HG03103 (cell line): ENCODE measurements around the gene FLACC1.

Experiments used
- ATAC-seq: cut with Tn5 transposase; IDR thresholded peaks from one replicate; pipeline ENCODE4 v1.9.1; 2021; ENCODE audit warnings: low read depth; ENCODE audit not compliant: unreplicated experiment

FLACC1 gene

GRCh38 chr2:201280191-201281040 is 76.7 kb downstream of the FLACC1 start:
- ATAC-seq: no peak

GRCh38 chr2:201279079-201279478 is 78.1 kb downstream of the FLACC1 start:
- ATAC-seq: no peak

- no peak for ATAC-seq
Observed at GRCh38 chr2:201276511-201276910, 80.6 kb downstream of the FLACC1 start.

- ATAC-seq: no peak
Observed at GRCh38 chr2:201275990-201276389, 81.2 kb downstream of the FLACC1 start.

- ATAC-seq: no peak
Observed at GRCh38 chr2:201275069-201275468, 82.1 kb downstream of the FLACC1 start.

- ATAC-seq: no peak
Observed at GRCh38 chr2:201273330-201273983, 83.7 kb downstream of the FLACC1 start.

- no peak for ATAC-seq
Observed at GRCh38 chr2:201271917-201272316, 85.2 kb downstream of the FLACC1 start.

- ATAC-seq: no peak
Observed at GRCh38 chr2:201270293-201271001, 86.7 kb downstream of the FLACC1 start.

- ATAC-seq: no peak
Observed at GRCh38 chr2:201269764-201270163, 87.4 kb downstream of the FLACC1 start.

GRCh38 chr2:201267278-201268030 is 89.7 kb downstream of the FLACC1 start:
- no peak for ATAC-seq

GRCh38 chr2:201266629-201267028 is 90.5 kb downstream of the FLACC1 start:
- ATAC-seq: no peak

- no peak for ATAC-seq
Observed at GRCh38 chr2:201264472-201265173, 92.5 kb downstream of the FLACC1 start.

- no peak for ATAC-seq
Observed at GRCh38 chr2:201263779-201264178, 93.4 kb downstream of the FLACC1 start.

- ATAC-seq: no peak
Observed at GRCh38 chr2:201262718-201263117, 94.4 kb downstream of the FLACC1 start.

- no peak for ATAC-seq
Observed at GRCh38 chr2:201261906-201262305, 95.2 kb downstream of the FLACC1 start.

- no peak for ATAC-seq
Observed at GRCh38 chr2:201261471-201261870, 95.7 kb downstream of the FLACC1 start.

- ATAC-seq: no peak
Observed at GRCh38 chr2:201260302-201260800, 96.8 kb downstream of the FLACC1 start, which contains the start of gene CASP8. Gene CASP8, plus strand, starts transcription at chr2:201260536. Its CDS starts 5,951 bp downstream, at chr2:201266487.

GRCh38 chr2:201258666-201259615 is 98.2 kb downstream of the FLACC1 start:
- peak; percentile 1 for ATAC-seq
